GM10266 (cell line): ENCODE data around the gene ZNF615.
"Not testable (repeated sequence)": the region's sequence is repeated elsewhere in the genome, so short reads cannot be mapped to it uniquely, and the experiment has no call there.

Source experiments
- DNase-seq: peaks from one replicate; pipeline ENCODE4 v3.0.0; 2012; ENCODE audit errors: extremely low spot score
- TF ChIP-seq, protein P1 (sequence below): IDR thresholded peaks from 2 replicates; pipeline ENCODE4 v1.5.1; 2012; ENCODE audit warnings: mild to moderate bottlenecking, low read depth; ENCODE audit not compliant: control insufficient read depth, insufficient read depth; ENCODE audit errors: missing control alignments

ZNF615 gene

DNA sequence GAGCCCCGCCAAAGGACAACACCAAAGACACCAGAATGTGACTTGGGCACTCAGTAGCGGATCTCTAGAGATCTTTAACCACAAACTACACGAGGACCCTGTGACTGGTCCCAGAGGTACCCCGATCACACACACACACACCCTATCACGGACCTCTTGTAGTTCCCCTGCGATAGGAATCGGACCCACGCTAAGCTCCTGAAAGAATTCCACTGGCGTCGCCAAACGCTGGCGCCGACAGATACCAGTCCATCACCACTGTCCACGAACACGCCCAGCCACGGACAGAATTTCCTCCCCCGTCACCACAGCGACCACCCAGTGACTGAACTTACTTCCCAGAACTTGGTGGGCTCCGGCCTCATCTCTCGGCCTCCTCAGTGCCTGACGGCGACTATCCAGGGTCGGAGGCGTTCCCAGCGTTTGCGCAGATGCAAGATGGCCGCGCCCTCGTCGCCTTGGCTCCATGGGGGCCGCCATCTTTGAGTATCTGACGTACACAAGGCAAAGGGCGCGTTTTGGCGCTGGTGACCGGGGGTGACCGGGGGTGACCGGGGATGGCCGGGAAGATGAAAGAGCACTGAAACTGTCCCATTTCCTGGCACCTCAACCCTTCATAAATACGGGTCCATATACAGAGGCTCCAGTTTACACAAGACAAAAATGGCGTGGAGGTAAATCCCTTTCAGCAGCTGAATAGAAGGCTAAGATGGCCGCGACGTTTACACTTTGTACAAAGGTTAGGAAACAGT, at the start of gene ZNF615:
Gene ZNF615, minus strand, starts transcription at position 406 of the 752 bp plus-strand sequence. CDS start 4,500 bp downstream, outside the sequence.
- DNase-seq = peak; percentile 79
- TF ChIP-seq, protein P1, sequence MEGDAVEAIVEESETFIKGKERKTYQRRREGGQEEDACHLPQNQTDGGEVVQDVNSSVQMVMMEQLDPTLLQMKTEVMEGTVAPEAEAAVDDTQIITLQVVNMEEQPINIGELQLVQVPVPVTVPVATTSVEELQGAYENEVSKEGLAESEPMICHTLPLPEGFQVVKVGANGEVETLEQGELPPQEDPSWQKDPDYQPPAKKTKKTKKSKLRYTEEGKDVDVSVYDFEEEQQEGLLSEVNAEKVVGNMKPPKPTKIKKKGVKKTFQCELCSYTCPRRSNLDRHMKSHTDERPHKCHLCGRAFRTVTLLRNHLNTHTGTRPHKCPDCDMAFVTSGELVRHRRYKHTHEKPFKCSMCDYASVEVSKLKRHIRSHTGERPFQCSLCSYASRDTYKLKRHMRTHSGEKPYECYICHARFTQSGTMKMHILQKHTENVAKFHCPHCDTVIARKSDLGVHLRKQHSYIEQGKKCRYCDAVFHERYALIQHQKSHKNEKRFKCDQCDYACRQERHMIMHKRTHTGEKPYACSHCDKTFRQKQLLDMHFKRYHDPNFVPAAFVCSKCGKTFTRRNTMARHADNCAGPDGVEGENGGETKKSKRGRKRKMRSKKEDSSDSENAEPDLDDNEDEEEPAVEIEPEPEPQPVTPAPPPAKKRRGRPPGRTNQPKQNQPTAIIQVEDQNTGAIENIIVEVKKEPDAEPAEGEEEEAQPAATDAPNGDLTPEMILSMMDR = no peak

DNA sequence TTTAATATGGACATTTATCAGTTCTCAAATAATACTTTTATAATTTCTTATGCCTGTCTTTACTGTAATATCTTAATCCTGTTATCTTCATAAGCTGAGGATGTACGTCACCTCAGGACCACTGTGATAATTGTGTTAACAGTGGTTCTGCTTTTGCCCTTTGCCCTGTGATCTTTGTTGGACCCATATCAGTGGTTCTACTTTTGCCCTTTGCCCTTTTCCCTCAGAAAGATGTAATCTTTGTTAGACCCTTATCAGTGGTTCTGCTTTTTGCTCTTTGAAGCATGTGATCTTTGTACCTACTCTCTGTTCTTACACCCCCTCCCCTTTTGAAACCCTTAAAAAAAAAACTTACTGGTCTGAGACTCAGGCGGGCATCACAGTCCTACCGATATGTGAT, 48.5 kb upstream of the ZNF615 start:
- not testable (repeated sequence) for DNase-seq

DNA sequence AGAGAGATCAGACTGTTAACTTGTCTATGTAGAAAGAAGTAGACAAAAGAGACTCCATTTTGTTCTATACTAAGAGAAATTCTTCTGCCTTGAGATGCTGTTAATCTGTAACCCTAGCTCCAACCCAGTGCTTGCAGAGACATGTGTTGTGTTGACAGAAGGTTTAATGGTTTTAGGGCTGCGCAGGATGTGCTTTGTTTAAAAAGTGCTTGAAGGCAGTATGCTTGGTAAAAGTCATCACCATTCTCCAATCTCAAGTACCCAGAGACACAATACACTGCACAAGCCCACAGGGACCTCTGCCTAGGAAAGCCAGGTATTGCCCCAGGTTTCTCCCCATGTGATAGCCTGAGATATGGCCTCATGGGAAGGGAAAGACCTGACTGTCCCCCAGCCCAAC, 43.7 kb upstream of the ZNF615 start:
- DNase-seq = not testable (repeated sequence)

DNA sequence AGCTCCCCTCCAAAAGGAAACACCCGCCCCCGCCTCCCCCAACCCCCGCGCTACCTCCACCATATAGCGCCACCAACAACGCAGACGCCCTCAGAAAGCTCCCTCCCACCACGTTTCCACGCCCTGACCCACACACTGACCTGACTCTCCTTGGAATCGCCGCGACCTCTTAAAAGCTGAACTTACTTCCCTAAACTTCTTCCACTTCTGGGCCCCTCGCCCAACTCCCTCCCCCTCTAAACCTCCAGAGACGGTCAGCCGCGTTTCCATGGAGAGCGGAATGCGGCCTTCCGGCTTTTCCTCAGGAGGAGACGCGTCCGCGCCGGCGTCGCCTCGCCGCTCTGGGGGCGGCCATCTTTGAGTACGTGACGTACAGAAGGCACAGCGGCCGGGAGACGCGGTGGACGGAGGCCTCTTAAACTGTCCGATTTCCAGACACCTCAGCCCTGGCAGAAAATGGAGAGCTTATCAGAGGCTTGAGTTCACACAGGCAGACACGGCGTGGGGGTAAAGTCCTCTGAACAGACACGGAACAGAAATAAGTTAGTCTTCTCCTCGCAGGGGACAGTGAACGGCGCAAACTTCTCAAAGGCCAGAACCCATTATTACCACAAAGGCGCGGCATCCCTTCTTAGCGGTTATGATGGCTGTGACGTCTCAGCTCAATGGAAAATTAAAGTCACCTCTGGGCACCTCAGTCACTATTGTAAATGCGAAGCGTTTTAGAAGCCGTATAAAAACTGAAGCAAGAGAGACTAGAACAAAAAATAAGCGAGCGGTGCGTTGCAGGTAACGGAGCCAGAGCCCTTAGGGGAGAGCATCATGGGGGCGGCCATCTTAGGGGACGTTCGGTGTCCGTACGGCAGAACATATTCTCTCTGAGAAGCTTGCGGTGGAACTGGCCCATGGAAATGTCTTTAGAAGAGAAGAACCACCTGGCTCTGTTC, 40.8 kb upstream of the ZNF615 start, which contains the start of gene ZNF432:
Gene ZNF432, minus strand, starts transcription at position 284 of the 947 bp plus-strand sequence. CDS start 1,970 bp downstream, outside the sequence.
- peak; percentile 84 for DNase-seq
- TF ChIP-seq, protein P1 = no peak

DNA sequence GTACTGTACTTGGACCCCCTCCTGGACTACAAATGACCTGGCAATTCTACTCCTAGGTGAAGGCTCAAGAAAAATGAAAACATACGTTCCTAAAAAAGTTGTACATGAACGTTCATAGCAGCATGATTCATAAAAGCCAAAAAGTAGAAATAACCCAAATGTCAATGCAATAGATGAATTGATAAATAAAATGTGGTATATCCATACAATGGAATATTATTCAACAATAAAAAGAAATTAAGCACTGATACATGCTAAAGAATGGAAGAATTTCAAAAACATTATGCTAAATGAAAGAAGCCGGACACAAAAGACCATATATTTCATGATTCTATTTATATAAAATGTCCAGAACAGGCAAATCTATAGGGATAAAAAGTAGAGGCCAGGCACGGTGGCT, 31.2 kb upstream of the ZNF615 start:
- TF ChIP-seq, protein P1 = no peak
- no peak for DNase-seq

DNA sequence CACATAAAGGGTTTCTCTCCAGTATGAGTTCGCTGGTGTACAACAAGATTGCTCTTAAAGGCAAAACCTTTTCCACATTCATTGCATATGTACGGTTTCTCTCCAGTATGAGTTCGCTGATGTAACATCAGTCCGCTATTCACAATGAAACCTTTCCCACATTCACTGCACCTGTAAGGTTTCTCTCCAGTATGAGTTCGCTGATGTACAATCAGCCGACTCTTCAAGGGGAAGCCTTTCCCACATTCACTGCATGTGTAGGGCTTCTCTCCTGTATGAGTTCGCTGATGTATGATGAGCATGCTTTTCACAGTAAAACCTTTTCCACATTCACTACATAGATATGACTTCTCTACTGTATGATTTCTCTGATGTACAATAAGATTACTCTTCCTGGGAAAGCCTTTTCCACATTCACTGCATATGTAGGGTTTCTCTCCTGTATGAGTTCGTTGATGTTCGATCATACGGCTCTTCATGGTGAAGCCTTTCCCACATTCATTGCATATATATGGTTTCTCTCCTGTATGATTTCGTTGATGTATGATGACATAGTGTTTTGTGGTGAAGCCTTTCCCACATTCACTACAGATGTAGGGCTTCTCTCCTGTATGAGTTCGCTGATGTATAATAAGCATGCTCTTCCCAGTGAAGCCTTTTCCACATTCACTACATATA, 26.2 kb upstream of the ZNF615 start:
- TF ChIP-seq, protein P1 = no peak
- DNase-seq = no peak

DNA sequence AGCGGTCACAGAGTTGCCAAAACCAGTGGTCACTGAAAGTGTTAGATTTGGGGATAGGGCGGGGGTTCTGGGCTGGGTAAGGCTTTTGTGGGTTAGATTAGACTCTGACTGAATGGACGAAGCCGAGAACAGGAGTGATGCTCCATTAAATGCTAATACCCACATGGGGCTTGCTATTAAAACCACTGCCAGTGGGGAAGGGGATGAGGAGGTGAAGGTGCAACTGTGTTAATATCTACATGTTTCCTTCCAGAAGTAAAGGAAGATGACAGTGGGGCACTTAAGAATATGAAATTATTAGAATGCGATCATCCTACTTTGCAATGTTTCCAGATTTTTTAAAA, 20.7 kb upstream of the ZNF615 start:
- TF ChIP-seq, protein P1 = no peak
- peak; percentile 23 for DNase-seq
